NCI-H2029 treated with DMSO at 0.1 percent for 48 hours (cell line): ENCODE results near the gene ACTN4.
"Not testable (repeated sequence)": the region's sequence is repeated elsewhere in the genome, so short reads cannot be mapped to it uniquely, and the experiment has no call there.

Experiments
- DNase-seq: peaks from one replicate; lab custom pipeline; 2025; lab: John Stamatoyannopoulos, UW

The ACTN4 gene

GRCh38 chr19:38737921-38738737, 90.7 kb downstream of the ACTN4 start:
- no peak for DNase-seq

- DNase-seq, result no peak
Measured at GRCh38 chr19:38739440-38740256, 92.2 kb downstream of the ACTN4 start.

DNA sequence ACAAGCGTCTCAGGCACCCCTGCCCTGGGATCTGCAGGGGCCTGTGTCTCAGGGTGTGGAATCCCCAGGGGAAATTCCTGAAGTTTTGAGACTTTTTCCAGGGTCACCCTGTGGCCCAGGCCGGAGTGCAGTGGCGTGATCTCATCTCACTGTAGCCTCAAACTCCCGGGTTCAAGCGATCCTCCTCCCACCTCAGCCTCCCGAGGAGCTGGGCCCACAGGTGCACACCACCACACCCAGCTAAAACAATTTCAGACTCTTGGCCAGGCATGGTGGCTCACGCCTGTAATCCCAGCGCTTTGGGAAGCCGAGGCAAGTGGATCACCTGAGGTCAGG, 92.8 kb downstream of the ACTN4 start:
- no peak for DNase-seq

DNA sequence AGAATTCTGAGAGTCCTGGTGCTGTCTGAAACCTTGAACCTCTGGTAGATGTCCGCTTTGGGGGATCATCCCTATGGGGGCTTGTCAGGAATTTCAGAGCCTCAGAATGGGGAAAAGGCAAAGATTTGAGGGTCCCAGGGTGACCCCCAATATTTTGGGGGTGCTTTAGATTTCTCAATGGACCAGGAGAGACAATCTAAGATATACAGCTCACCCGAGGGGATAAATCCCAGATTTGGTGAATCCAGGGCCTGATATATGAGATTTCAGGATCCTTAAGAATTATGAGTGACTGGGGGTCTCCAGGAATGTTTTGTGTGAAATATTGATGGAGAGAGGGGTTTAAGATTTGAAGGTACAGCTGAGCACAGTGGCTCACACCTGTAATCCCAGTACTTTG, 93.5 kb downstream of the ACTN4 start:
- no peak for DNase-seq

DNA sequence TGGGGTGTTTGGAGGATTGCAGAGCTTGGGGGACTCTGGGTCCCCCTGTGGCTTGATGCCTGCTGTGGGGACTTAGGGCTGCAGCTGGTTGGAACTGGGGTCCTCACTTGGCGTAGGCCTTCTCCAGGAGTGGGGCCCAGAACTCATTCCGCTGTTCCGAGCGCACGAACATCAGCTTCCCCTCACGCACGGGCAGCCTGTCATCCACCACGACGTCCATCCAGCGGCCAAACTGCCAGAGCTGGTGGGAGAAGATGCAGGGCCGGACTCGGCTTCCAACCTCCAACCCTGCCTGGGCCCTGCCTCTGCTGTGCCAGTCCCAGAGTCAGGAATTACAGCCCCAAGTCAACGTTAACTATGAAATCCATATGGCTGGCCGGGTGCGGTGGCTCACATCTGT, 94.2 kb downstream of the ACTN4 start:
- DNase-seq, result no peak

DNA sequence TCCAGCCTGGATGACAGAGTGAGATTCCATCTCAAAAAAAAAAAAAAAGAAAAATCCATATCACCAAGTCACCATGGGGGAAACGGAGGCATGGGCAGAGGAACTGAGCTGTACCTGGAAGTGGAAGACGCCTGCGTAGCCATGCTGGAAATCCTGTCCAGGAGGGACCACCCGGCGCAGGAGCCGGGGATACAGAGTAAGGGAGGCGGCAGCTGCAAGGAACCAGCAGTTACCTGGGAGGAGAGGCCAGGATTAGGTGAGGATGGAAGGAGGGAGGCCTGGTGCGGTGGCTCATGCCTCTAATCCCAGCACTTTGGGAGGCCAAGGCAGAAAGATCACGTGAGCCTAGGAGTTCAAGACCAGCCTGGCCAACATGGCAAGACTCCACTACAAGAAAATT, 94.8 kb downstream of the ACTN4 start:
- no peak for DNase-seq

- no peak for DNase-seq
Measured at GRCh38 chr19:38742906-38743305, 95.5 kb downstream of the ACTN4 start.

DNA sequence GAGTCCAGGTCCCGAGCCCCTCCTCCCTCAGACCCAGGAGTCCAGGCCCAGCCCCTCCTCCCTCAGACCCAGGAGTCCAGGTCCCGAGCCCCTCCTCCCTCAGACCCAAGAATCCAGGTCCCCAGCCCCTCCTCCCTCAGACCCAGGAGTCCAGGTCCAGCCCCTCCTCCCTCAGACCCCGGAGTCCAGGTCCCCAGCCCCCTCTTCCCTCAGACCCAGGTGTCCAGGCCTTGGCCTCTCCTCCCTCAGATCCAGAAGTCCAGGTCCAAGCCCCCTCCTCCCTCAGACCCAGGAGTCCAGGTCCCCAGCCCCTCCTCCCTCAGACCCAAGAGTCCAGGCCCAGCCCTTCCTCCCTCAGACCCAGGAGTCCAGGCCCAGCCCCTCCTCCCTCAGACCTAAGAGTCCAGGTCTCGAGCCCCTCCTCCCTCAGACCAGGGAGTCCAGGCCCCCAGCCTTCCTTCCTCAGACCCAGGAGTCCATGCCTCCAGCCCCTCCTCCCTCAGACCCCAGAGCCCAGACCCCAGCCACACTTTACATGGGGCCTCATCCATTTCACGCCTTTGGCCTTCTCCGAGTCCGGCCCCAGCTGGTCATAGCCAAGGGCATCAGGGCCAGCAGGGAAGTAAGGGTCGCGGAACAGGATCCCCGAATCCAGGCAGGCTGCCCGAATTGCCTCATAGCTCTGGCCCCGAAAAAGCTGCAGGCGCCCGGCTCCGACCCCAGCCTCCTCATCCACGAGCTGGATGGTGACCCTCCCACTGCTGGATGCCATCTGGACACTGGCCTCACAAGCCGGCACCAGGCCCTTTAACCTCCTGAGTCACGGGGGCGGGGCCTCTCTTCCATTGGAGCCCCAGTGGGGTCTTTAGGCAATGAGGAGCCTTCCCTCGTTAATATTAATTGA, 96.2 kb downstream of the ACTN4 start:
- DNase-seq, result no peak

GRCh38 chr19:38744298-38744681, 96.8 kb downstream of the ACTN4 start, which contains the start of gene CAPN12:
Gene CAPN12, minus strand, starts transcription at chr19:38744474. Its CDS starts 309 bp downstream, at chr19:38744165.
- no peak for DNase-seq

- DNase-seq, result no peak
Measured at GRCh38 chr19:38744874-38745273, 97.4 kb downstream of the ACTN4 start.

DNA sequence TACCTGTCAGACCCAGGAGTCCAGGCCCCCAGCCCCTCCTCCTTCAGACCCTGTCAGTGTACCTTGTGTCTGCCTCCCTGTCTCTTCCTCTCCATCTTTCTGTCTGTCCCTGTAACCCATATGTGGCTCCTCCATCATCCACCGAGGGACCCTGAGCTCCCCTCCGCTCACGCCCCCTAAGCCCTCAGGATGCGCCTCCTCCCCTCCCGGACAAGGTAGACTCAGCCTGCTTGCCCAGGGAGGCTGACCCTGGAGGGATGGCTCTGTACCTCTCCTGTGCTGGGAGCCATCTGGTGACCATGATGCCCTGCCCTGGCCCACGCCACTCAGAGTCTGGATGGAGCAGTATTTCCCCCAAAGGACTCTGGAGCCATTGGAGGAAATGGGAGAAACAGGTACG, 97.9 kb downstream of the ACTN4 start:
- no peak for DNase-seq

DNA sequence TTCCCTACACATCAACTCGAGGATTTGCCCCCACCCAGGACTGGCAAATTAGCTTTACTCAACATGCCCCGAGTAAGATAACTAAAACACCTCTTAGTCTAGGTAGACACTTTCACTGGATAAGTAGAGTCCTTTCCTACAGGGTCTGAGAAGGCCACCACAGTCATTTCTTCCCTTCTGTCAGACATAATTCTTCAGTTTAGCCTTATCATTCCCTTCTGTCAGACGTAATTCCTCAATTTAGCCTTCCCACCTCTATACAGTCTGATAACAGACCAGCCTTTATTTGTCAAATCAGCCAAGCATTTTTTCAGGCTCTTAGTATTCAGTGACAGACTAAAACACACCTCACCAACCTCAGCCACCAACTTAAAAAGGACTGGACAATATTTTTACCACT, 106.3 kb downstream of the ACTN4 start:
- DNase-seq, result not testable (repeated sequence)

DNA sequence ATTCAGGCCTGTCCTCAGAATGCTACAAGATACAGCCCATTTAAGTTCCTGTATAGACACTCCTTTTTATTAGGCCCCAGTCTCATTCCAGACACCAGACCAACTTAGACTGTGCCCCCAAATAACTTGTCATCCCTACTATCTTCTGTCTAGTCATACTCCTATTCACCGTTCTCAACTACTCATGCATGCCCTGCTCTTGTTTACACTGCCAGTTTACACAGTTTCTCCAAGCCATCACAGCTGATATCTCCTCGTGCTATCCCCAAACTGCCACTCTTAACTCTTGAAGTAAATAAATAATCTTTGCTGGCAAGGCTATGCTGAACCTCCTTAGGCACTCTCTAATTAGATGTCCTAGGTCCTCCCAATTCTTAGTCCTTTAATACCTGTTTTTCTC, 106.7 kb downstream of the ACTN4 start:
- not testable (repeated sequence) for DNase-seq

- DNase-seq, result no peak
Measured at GRCh38 chr19:38759590-38760003, 112.1 kb downstream of the ACTN4 start.

DNA sequence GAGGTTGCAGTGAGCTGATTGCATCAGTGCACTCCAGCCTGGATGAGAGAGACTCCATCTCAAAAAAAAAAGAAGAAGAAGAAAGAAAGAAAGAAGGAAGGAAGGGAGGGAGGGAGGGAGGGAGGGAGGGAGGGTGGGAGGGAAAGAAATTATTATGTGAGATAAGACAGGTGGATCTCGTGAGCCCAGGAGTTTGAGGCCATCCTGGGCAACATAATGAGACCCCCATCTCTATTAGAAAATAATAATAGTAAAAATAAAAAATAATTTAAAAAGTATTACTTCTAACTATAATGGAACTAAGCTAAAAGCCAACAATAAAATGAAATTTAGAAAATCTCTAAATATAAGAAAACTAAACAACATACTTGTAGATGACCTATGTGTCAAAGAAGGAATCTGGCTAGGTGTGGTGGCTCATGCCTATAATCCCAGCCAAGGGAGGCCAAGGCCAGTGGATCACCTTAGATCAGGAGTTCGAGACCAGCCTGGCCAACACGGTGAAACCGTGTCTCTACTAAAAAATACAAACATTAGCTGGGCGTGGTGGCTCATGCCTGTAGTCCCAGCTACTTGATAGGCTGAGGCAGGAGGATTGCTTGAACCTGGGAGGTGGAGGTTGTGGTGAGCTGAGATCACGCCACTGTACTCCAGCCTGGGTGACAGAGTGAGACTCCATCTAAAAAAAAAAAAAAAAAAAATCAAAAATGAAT, 113.5 kb downstream of the ACTN4 start:
- not testable (repeated sequence) for DNase-seq

- not testable (repeated sequence) for DNase-seq
Measured at GRCh38 chr19:38761884-38762389, 114.5 kb downstream of the ACTN4 start.

DNA sequence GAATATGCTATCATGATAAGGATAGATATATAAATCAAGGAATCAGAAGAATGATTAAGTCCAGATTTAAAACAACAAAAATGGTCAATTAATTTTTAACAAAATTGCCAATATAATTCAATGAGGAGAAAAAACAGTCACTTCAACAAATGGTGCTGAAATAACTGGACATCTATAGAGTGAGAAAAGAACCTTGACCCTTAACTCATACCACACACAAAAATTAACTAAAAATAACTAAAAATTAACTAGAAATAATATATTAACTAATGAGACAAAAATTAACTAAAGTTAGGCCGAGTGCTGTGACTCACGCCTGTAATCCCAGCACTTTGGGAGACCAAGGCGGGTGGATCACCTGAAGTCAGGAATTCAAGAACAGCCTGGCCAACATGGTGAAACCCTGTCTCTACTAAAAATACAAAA, 116.4 kb downstream of the ACTN4 start:
- DNase-seq, result no peak

DNA sequence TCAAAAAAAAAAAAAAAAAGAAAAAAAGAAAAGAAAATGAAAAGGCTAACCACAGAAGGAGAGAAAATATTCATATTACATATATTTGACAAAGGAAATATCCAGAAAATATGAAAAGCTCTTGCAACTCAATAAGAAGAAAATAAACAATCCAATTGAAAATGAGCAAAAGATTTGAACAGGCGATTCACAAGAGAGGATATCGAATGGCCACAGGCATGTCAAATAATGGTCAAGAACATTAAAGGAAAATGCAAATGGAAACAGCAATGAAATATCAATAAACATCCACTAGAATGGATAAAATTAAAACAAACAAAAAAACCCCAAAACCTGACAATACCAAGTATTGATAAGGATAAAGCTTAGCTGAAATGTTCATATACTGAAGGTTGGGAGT, 117.8 kb downstream of the ACTN4 start:
- DNase-seq, result no peak

- DNase-seq, result no peak
Measured at GRCh38 chr19:38766276-38767047, 119.0 kb downstream of the ACTN4 start.

GRCh38 chr19:38769635-38770211, 122.3 kb downstream of the ACTN4 start:
- DNase-seq, result no peak
